B cell (primary cell): Measurements from ENCODE around the gene CDH18.

ENCODE experiments used
- EZH2 ChIP-seq: IDR thresholded peaks from 2 replicates; pipeline ENCODE4 v1.6.1; 2012; ENCODE audit warnings: borderline replicate concordance, low read depth, mild to moderate bottlenecking, moderate library complexity, low read length; ENCODE audit not compliant: insufficient read depth, poor library complexity, severe bottlenecking
- TF ChIP-seq, protein P1 (sequence below): fragments of 200-600 bp; IDR thresholded peaks from one replicate; pipeline ENCODE4 v1.8.0; 2022; ENCODE audit warnings: antibody characterized with exemption, mild to moderate bottlenecking

DNA sequence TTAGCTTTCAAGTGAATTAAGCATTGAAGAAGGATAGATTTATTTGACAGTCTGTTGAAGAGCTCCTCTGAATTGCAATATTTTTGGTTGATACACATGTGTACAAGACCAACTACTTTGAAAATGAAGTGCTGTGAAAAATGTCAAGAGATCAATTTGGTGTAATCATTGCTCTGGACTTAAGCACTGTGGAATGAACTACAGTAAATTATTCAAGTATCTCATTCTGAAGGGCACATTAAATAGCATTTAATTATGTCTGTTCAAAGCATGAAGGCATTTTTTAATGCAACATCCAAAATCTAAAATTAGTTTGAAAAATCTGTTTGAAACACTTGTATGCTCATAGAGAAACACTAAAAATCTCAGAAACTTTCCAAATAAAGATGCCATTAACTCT, 107.5 kb downstream of the CDH18 start:
- TF ChIP-seq EZH2: no peak
- TF ChIP-seq, protein P1, sequence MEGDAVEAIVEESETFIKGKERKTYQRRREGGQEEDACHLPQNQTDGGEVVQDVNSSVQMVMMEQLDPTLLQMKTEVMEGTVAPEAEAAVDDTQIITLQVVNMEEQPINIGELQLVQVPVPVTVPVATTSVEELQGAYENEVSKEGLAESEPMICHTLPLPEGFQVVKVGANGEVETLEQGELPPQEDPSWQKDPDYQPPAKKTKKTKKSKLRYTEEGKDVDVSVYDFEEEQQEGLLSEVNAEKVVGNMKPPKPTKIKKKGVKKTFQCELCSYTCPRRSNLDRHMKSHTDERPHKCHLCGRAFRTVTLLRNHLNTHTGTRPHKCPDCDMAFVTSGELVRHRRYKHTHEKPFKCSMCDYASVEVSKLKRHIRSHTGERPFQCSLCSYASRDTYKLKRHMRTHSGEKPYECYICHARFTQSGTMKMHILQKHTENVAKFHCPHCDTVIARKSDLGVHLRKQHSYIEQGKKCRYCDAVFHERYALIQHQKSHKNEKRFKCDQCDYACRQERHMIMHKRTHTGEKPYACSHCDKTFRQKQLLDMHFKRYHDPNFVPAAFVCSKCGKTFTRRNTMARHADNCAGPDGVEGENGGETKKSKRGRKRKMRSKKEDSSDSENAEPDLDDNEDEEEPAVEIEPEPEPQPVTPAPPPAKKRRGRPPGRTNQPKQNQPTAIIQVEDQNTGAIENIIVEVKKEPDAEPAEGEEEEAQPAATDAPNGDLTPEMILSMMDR: no peak
